GM06990 (cell line): Measurements from ENCODE around the gene CACNA1C.

Source experiments
- DNase-seq: peaks from one replicate; pipeline ENCODE4 v3.0.0-alpha.2; 2011; ENCODE audit not compliant: insufficient read length; ENCODE audit errors: extremely low read depth
- H3K27me3 ChIP-seq: replicated peaks from 2 replicates; pipeline ENCODE4 v1.6.0; 2011; ENCODE audit warnings: low read length; ENCODE audit not compliant: control insufficient read depth, insufficient read depth
- H3K36me3 ChIP-seq: 2 replicates; pipeline ENCODE4 v1.5.1; 2011; ENCODE audit warnings: low read length; ENCODE audit not compliant: control insufficient read depth, insufficient read depth
- H3K4me3 ChIP-seq: replicated peaks from 2 replicates; pipeline ENCODE4 v1.5.1; 2011; ENCODE audit warnings: low read depth, mild to moderate bottlenecking, control low read depth, low read length
- TF ChIP-seq, protein P1 (sequence below): IDR thresholded peaks from 2 replicates; pipeline ENCODE4 v1.5.1; 2011; ENCODE audit warnings: low read length, control low read depth, mild to moderate bottlenecking, inconsistent platforms; ENCODE audit not compliant: insufficient read depth, poor library complexity, severe bottlenecking

The CACNA1C gene

DNA sequence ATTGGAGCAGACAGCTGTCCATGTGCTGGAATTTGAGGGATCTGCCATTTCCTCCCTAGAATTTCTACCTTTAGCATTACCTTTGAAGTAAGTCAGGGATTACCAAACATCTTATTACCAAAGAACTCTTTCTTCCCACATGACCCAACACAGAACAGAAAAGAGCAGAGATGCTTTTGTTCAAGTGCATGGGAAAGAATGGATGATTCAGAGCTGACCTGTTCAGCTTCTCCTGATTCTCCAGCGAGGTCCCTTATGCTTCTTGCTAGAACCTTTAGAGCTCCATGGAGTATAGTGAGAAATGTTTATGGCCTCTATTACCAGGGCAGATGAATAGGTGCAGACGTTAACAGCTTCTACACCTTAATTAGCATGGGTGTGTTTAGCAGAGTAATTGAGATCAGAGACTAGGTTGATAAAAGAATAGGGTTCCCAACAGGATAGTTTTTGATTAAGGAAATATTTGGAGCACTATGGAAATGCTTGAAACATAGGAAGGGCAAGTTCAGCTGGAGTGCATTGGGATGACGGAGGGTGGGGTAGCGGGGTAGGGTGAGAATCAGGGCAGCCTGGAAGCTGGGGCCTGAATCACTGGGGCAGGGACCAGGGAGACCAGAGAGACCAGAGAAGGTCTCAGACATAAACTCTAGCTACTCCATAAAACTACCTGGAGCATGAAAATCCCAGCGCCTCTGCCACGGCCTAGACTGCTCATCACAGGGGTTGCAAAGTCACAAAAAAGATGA is 223.7 kb downstream of the CACNA1C start:
- no peak for DNase-seq
- TF ChIP-seq, protein P1, sequence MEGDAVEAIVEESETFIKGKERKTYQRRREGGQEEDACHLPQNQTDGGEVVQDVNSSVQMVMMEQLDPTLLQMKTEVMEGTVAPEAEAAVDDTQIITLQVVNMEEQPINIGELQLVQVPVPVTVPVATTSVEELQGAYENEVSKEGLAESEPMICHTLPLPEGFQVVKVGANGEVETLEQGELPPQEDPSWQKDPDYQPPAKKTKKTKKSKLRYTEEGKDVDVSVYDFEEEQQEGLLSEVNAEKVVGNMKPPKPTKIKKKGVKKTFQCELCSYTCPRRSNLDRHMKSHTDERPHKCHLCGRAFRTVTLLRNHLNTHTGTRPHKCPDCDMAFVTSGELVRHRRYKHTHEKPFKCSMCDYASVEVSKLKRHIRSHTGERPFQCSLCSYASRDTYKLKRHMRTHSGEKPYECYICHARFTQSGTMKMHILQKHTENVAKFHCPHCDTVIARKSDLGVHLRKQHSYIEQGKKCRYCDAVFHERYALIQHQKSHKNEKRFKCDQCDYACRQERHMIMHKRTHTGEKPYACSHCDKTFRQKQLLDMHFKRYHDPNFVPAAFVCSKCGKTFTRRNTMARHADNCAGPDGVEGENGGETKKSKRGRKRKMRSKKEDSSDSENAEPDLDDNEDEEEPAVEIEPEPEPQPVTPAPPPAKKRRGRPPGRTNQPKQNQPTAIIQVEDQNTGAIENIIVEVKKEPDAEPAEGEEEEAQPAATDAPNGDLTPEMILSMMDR, result no peak
- no peaks in the 10 kb centered on the region for H3K36me3 ChIP-seq
- no peaks in the 10 kb centered on the region; the same call in 1 of the 2 replicates for H3K27me3 ChIP-seq
- H3K4me3 ChIP-seq, result no peak overlapping the region

DNA sequence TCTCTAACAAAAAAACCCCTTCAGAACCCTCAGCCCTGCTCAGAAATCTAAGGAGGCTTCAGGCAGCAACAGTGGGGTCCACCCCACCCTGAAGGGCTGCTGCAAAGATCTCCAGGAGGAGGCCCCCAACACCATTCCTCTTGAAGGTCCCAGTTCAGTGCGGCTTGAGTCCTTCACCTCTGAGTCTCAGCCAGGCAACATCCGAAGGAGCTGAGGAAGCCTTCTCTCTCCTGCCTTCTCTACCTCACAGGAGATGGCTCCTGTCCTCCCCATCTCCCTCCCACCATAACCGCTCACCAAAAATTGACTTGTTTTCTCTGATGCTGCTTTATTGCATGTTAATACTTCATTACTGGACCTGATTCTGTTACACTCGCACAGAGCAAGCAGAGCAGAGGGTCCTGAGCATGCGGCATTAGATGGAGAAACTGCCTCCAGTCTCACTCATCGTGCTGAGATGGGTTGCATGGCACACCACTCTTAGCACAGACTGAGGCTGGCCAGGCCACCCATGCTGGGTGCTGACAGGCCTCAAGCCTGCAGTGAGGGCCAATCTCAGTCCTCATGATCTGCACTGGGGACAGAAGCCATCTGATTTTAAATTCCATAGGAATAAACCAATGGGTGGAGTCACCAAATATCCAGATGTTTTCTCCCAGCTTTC is 224.8 kb downstream of the CACNA1C start:
- Histone ChIP-seq H3K27me3 (peaks cover 1% of the 10 kb centered on the region; the same call in 1 of the 2 replicates), H3K36me3 (no peaks in the 10 kb centered on the region), H3K4me3 (no peak overlapping the region)
- TF ChIP-seq, protein P1, result no peak
- DNase-seq, result no peak

DNA sequence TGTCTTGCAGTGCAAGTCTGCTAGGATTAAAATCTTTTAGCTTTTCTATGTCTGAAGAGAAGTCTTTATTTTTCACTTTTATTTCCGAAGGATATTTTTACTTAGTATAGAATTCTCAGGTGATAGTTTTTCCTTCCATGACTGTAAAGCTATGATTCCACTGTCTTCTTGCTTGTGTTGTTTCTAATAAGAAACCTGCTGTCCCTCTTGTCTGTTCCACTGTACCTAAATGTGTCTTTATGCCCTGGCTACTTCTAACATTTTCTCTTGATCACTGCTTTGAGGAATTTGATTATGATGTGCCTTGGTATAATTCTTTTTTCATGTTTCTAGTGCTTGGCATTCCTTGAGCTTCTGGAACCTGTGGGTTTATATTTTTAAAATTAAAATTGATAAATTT is 228.7 kb downstream of the CACNA1C start:
- no peaks in the 10 kb centered on the region for H3K36me3 ChIP-seq

DNA sequence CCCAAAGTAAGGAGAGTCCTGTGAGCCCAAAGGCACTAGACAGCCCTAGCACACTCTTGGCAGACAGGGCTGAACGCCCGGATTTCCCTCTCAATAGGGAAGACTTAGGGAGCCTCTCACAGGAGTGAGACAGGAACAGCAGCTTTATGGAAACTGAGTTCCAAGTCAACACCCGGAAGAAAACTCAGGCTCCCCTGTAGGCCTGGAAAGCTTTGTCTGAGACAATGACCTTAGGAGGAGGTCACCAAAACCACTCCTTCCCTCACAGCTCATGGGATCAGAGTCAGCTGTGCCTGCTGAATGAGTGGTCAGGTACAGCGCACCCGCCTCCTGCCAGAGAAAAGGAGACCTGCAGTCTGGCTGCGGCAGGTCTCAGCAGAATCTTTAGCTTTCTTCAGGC is 229.5 kb downstream of the CACNA1C start:
- peaks cover 1% of the 10 kb centered on the region; the same call in 1 of the 2 replicates for H3K27me3 ChIP-seq
- DNase-seq, result no peak
- TF ChIP-seq, protein P1, result no peak

More for the DNA sequence above, 228.7 kb downstream of the CACNA1C start:
- no peak for DNase-seq
- Histone ChIP-seq H3K4me3 (no peak overlapping the region), H3K27me3 (peaks cover 1% of the 10 kb centered on the region; the same call in 1 of the 2 replicates)
- TF ChIP-seq, protein P1, result no peak

DNA sequence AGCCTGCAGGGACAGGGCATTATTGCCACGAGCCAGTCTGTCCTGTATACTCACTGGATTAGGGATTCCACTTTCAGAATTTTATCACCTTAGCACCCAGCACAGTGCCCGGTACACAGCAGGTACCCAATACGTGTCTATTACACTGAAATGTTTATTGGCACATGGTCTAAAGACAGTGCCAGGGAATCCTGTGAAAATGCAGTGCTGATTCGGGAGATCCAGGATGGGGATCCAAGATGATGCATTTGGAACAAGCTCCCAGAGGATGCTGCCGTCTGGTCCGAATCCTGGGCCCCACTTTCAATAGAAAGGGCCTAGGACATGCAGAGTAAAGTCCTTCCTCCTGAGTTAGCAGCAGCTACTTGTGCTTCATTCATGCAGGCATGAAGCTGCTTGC is 230.7 kb downstream of the CACNA1C start:
- Histone ChIP-seq H3K27me3 (peaks cover 1% of the 10 kb centered on the region; the same call in 1 of the 2 replicates), H3K36me3 (no peaks in the 10 kb centered on the region), H3K4me3 (no peak overlapping the region)
- DNase-seq, result no peak
- TF ChIP-seq, protein P1, result no peak

More for the DNA sequence above, 229.5 kb downstream of the CACNA1C start:
- Histone ChIP-seq H3K4me3 (no peak overlapping the region), H3K36me3 (no peaks in the 10 kb centered on the region)
